ENCODE measurements around the gene NIN.

Gene NIN

GRCh38 chr14:50839048-50839447, 8.1 kb upstream of the NIN start:
- no peak for DNase-seq

GRCh38 chr14:50837850-50838470, 7.0 kb upstream of the NIN start:
- DNase-seq, result no peak

- DNase-seq, result no peak
Observed at GRCh38 chr14:50837271-50837670, 6.3 kb upstream of the NIN start.

GRCh38 chr14:50836515-50836914, 5.6 kb upstream of the NIN start:
- no peak for DNase-seq

DNA sequence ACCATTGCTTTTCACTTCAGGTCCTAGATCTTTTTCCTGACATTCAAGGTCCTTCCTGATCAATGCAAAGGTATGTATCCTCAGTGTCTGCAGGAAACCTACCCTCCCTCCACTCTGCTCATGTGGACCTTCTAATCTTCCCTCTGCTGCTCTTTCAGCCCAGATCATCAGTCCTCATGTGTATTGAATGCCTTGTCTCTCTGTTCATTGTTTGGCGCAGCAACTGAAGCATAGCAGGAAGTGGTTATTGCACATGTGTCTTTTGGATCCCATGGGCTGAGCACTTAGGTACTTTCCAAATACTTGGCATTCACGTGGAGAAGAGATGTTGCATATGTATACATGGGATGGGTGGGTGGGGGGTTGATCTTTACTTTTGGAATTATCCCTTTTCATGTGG, 4.3 kb upstream of the NIN start:
- no peak for DNase-seq

GRCh38 chr14:50834802-50835276, 3.9 kb upstream of the NIN start:
- DNase-seq, result no peak

DNA sequence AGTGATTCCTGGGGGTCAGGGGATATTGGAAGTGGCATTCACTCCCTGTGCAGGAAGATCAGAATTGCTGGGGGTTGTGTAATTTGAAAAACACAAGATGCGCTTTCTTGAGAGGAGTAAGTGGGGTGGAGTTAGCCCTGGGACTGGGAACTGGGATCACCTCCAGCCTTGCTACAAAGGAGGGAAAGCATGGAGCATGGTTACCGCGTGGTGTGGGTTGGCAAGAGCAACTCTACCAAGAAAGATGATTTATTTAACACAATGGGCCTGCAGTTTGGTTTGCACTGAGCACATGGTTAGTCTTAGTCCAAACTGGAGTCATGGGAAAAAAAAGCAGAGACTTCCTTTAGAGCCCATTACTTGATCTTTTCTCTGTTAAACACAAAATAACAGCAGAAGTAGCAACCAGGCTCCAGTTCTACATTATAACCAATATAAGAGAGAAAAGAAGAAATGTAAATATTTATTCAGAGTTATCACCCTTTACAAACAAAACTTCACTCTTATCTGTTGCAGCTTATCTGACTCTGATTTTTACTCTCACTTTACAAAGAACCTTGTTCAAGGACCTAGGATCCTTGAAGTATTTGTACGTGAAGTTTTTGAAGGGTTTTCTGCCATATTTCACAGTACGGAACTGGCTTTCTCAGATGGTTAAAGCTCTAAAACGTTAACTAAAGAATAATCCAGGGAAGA, 2.1 kb upstream of the NIN start:
- DNase-seq, result no peak

GRCh38 chr14:50831726-50832168, 785 bp upstream of the NIN start:
- DNase-seq, result no peak

DNA sequence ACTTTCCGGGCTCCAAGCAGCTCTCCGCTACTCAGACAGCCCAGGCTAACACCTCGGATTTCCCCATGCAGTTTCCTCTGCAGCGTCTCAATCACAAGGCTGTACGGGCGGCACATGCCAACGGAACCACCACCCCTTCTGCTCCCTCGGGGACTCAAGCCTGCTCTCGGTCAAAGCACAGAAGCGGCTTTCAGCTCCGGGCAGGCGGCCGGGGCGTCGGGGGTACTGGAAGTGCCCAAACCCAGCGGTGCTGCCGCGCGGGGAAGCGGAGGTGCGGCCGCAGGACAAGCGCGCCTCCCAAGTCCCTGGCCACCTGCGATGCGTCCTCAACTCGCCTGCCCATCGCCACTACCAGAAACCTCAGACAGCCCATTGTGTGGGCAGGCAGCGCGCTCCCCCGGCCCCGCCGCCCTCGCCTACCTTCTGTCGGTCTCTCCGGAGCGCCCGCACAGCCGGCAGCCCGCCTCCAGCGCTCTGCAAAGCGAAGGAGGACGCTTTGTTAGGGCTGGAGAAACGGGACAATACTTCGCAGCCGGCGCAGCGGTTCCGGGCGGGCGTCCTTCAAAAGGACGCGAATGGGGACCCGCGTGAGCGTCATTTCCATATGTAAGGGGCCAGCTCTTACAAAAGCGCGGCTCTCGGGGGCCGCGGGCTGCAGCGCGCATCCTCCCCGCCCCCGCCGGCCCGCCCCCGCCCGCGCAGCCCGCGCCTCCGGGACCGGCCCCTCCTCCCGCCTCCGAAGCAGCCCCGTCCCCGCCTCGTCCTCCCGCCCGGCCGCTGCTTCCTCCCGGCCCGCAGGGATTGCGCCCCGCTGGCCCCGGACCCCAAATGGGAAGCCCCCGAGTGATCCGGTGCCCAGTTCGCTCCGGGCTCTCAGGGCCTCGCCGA, 674 bp downstream of the NIN start:
- peak; percentile 54 for DNase-seq

DNA sequence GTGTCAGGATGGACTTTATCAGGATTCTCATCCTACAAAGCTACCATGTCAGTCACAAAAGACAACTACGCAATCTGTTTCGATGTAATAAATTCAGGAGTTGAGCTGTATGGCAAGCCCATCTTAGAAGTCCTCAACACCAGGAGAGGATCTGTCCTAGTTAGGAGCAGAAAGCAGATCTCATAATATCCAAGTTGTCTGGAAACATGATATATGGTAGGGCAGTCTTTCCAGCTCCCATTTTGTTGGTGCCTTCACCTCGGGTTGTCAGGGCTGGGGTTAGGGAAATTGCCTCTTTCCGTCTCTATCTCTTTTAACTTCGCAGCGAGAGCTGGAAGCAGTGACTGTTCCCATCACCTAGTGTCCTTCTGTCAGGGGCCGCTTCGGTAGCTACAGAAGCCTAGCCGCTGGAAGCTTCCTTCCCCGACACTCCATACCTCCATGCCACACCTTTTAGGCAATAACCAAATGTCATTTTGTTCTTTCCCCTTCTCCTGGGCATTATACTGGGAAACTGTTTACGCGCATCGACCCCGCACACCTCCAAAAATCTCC, 1.4 kb downstream of the NIN start:
- no peak for DNase-seq

DNA sequence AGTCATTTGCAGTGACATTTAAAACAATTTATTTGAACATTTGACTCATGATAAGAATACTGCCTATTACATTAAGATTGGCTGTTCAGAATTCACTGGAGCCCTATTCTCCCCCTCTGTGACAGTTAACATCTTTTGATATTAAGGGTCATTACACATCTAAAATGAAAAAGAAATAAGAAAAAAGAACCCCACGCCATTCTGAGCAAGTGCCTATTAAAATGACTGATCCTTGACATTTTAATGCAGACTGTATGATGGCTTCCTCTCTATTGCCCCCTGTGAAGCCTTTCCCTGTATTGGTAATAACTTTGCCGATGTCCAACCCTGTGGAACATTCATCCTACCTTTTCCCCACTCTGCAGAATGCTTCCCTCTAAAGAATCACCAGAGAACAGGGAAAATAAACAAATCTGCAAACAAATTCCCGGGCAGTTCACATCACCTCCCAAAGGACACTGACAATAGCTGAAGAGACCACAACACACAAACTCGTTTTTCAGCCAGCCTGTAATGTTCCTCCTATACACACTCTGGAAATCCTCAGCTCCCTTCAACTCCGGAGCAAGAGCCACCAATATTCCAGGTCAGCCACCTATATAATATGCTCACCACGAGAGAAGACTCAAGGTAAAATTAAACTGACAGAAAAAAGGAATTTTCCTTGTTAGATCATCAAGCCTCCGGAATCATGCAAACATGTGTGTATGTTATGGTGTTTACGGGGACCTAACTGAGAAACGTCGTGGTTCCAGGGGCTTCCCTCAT, 2.1 kb downstream of the NIN start:
- DNase-seq, result no peak

GRCh38 chr14:50826681-50827080, 4.3 kb downstream of the NIN start:
- DNase-seq, result no peak

GRCh38 chr14:50825307-50825706, 5.7 kb downstream of the NIN start:
- no peak for DNase-seq

- no peak for DNase-seq
Observed at GRCh38 chr14:50823762-50824636, 7.0 kb downstream of the NIN start.

DNA sequence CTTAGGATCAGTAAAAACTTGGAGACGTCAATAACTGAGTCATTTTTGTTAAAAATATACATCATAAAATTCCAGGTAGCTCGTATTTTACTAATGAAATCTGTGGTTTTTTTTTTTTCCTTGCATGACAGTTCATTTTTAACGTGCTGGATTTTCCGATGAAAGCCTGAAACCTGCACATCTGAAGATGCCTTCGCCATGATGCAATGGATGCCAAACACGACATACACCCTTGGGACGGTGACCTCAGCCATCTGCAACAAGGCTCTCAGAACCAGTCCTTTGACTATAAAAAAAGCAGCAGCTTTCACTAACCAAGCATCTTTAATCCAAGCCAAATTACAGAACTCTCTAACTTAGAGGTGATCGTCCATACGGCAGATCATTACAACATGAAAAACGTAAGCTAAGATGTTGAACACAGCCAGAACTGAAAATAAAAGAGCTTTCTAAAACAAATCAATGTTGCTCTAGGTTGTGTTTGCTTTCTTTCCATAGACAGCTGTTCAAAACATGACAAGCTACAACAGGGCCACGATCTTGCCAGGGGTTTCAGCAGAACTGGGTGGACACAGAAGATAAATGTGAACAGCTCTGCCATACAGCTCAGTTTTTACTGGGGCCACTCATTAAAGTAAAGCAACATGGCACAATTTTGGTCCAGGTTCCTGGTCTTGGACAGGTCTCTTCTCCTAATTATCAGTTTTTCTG, 7.8 kb downstream of the NIN start:
- DNase-seq, result no peak

DNA sequence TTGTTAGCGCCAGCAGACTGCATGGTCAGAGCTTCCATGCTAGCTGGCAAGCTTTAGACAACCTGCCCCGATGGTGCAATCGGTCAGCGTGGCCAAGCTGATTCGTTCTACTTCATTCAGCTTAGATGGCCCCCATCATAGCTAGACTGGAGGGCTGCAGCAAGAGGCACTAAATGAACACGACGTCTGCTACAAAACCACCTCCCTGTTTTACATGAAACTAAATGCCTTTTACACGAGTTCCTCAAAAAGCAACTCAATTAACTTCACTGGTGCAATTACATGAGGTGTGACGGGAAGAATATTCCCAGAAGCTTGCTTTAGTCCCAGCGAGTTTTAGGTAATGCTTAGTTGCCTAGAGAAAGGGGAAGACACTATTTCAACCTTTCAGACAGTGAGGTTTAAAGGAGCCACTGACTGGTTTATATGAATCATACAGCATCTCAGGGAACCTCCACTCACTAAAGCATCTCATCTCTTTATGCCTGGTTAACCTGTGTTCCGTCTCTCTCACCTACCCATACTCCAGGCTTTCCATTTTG, 8.4 kb downstream of the NIN start:
- DNase-seq, result no peak

GRCh38 chr14:50821510-50822464, 9.2 kb downstream of the NIN start:
- peak; percentile 27 for DNase-seq

GRCh38 chr14:50820786-50821509, 10.0 kb downstream of the NIN start:
- DNase-seq, result no peak
